GM19395 (cell line): Measurements from ENCODE around the gene NOXA1.
"Not testable (repeated sequence)": the region's sequence is repeated elsewhere in the genome, so short reads cannot be mapped to it uniquely, and the experiment has no call there.

Source experiments
- ATAC-seq: cut with Tn5 transposase; IDR thresholded peaks from one replicate; pipeline ENCODE4 v1.9.1; 2021; ENCODE audit warnings: mild to moderate bottlenecking, moderate library complexity; ENCODE audit not compliant: unreplicated experiment

Gene NOXA1

DNA sequence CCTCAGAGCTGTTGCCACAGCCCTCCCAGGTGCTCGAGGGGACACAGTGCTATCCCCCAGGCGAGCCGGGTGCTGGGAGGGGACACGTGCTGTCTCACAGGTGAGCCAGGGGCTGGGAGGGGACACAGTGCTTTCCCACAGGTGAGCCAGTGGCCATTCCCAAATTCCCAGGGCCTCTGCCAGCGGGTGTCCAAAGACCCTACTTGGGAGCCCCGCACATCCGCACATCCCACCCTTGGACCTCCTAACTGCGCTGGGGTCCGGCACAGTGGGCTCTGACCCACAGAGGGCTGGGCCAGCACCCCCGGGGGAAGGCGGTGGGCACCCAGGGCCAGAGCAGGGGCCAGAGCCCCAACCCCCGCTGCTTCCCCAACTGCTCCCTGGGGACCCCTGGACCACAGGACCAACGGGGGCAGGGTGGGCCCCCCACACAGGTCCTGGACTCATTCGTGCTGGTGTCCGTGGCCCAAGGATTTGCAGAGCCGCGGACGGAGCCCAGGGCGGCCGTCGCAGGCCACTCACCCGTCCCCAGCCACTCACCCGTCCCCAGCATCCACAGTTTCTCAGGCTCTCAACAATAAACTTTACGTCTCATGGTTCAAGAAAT lies 18.1 kb upstream of the NOXA1 start:
- ATAC-seq = no peak

DNA sequence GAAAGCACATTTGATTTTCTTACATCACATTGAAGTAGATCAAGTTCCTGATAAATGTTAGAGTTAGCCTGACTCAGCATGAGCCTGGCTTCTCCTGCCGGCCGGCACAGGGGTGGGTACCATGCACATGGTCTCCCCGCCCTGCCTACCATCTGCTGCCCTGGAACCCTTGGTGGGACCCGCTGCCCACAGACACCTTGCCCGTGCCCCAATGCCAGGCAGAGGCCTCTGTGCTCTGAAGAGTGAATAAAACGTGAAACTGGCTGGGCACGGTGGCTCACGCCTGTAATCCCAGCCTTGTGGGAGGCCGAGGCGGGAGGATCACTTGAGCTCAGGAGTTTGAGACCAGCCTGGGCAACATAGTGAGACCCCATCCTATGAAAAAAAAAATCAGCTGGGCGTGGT lies 17.5 kb upstream of the NOXA1 start:
- ATAC-seq = no peak

DNA sequence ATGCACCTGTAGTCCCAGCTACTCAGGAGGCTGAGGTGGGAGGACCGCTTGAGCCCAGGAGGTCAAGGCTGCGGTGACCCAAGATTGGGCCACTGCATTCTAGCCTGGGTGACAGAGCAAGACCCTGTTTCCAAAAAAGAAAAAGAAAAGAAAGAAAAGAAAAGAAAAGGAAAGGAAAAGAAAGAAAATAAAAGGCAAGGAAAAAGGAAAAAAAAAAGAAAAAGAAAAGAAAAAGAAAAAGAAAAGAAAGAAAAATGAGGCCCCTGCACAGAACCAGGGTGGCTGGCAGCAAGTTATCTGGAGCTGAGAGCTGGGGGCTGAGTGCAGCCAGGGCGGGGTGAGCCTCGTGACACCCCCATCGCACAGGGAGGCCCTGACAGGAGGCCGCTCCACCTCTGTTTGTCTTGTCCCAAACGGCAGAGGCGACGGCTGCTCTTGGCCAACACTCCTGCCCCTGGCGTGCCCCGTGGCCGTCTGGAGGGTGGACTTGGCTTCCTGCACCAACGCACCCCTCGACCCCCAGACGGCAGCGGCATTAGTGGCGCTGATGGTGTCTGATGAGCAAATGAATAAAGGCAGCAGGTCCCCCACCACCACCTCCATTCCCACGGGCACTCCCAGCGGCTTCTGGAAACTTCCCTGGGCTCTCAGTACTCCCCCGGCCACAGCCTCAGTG lies 17.0 kb upstream of the NOXA1 start:
- no peak for ATAC-seq

DNA sequence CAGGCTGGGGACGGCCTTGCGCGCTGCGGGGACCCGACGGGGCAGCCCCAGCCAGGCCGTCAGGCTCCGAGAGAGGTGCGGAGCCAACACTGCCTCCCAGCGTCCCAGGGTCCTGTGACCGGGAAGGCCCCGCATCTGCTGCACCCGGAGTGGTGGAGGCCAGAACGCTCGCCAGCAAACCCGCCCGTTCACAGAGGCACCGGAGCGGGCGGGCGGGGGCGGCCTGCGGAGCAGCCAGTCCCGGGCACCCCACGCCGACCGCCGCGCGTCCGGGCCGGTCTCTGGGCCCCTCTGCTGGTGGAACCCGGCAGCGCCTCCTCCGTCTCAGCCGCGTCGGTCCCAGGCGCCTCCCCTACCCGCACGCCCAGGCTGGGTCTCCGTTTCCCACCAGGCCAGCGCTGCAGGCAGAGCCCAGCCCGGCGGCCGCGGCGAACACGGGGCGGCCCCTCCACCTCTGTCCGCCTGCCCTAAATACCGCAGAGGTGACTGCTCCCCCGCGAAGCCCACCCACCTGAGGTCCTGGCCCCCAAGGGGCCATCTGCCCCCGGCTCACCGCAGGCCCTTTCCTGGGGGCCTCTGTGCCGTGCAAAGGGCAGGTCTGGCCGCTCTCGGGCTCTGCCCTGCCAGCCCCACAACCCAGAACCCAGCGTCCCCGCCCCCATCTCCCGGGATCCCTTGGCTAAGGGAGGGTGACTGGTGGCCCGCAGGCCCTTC lies 16.2 kb upstream of the NOXA1 start:
- no peak for ATAC-seq

DNA sequence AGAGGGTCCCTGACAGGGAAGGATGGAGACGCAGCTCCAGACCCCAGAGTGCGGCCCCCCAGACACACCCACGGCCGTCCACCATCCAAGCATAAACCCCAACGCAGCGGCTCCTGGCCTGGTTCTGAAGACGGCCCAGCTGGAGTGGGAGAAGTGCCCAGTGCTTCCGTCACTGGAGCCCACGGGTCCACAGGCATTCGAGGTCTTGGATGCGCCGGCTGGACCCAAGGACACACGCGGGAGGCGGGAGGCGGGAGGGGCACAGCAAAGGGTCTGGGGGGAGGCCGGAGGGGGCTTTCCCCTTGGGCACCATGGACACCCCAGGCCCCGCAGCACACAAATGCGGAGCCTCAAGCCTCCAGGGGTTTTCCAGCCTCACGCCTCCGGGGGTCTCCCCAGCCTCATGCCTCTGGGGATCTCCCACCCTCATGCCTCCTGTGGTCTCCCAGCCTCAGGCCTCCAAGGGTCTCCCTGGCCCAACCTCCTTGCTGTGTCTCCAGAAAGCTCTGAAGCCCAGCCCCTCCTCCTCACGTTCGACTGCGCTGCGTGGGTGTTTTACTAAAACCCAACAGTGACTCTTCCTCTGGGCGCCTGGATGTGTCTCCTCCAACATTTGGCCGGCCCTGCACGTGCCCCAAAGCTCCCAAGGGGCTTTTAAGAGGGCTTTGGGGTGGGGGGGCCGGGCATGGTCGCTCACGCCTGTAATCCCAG lies 15.4 kb upstream of the NOXA1 start:
- ATAC-seq = no peak

DNA sequence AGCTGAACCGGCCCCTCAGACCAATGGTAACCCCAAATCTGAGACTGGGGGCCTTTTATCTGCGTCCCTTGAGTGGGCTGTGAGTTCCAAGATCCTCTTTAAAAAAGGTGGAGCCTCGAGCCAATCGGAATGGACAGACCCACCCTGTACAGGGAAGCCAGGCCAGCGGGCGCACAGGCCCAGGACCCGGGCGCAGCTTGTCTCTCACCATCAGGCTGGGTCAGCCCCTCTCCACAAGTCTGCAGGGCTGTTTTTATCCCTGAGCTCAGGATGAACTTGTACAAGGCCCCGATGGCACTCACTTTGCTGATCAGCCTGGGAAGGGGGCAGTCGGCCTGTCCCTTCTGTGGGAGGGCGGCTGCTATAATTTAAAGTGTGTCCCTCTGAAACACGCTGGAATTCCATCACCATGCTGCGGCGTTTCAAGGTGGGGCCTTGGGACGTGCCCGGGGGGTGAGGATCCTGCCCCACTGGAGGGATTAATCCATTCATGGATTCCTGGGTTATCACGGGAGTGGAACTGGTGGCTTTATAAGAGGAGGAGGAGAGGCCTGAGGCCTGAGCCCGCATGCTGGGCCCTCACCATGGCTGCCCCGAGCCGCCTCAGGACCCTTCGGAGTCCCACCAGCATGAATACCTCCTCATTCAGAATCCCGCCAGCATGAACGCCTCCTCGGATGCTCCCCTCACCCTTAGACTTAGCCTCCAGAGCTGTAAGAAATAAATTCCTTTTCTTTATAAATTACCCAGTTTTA lies 14.4 kb upstream of the NOXA1 start:
- ATAC-seq = no peak

DNA sequence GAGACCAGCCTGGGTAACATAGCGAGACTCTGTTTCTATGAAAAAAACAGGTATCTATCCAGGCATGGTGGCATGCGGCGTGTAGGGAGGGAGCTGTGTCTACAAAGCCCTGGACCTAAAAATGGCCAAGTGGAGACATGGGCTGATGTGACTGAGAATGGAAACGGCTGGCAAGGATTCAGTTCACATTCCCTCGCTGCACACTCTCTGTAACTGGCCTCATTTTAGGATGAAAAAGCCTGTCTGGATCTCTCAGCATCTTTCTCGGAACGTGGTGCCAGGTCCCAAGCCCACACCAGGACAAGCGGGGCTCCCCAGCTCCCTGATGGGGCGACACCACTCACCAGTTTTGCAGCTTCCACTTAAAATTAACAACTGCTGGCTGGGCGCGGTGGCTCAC lies 13.7 kb upstream of the NOXA1 start:
- no peak for ATAC-seq

DNA sequence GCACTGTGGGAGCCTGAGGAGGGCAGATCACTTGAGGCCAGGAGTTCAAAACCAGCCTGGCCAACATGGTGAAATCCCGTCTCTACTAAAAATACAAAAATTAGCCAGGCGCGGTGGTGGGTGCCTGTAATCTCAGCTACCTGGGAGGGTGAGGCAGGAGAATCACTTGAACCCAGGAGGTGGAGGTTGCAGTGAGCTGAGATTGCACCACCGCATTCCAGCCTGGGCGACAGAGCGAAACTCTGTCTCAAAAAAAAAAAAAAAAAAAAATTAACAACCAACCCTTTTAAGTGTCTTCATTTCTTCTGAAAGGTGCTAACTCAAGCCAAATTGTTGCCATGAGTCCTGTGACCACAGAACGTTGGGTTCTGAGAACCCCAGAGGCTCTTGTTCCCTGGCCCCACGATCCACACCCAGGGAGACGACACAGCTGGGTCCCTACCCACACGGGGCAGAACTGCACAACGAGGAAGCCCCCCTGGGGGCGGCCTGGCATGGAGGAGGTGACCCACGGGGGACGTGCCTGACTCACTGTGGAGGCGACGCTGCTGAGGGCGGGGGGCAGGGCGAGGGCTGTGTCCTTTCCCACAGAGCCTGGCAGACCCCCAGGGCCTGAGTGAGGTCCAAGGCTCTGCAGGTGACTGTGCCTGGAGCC lies 12.8 kb upstream of the NOXA1 start:
- not testable (repeated sequence) for ATAC-seq

DNA sequence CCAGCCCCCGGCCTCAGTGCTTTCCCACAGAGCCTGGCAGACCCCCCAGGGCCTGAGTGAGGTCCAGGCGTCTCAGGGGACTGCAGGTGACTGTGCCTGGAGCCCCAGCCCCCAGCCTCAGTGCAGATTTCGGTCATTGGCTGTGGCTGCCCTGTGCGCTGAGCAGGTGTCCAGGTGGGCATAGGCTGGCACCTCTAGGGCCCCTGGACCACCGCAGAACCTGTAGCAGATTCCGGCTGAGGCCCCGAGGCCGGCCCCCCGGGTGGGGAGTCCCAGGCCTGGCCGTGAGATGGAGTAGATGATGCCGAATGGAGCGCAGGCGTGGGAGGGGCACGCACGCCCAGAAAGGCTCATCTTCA lies 12.3 kb upstream of the NOXA1 start:
- no peak for ATAC-seq

DNA sequence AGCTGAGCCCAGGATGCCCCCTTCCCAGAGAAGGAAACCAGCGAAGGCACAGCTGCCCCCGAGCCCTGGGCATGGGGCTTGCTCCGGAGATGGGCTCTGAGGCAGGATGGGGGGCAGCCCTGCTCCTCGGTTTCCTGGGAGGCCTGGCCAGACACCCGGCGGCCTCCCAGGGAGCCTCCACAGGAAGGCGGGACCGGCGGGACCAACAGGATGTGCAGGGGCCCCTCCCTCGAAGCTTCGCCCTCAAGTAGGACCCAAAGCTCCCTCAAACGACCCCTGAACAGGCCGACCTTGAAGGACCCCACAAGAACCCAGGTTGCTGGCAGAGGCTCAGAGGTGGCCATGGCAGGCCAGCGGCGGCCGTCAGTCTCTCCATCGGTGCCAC lies 11.9 kb upstream of the NOXA1 start:
- ATAC-seq = no peak

DNA sequence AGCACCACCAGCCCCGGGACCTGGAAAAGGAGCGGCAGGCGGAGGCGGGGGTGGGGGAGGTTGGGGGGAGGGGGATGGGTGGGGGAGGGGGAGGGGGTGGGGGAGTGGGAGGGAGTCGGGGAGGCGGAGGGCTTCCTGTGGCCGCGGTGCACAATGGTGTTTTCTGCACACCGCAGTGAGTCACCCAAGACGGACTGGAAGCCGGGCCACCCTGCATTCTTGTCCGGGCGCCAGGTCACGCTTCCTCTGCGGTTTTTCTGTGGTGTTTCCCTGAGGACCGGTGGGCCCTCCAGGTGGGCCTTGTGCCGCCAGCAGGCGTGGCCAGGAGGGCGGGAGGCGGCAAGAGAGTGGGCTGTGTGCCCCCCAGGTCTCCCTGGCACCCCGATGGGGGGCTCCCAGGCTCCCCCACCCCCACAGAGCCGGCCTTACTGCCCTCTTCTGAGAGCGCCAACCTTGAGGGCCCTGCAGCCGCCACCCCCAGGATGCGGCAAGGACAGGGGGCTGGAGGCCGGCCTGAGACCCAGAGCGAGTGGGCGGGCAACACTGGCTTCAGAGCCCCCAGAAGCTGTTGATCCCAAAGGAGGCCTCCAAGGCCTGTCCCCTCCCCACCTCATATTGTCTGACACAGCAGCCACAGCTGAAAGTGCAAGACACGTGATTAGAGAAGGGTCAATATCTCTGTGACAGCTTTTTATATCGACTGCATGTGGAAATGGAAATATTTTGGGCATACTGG lies 11.4 kb upstream of the NOXA1 start:
- ATAC-seq = peak; percentile 63

DNA sequence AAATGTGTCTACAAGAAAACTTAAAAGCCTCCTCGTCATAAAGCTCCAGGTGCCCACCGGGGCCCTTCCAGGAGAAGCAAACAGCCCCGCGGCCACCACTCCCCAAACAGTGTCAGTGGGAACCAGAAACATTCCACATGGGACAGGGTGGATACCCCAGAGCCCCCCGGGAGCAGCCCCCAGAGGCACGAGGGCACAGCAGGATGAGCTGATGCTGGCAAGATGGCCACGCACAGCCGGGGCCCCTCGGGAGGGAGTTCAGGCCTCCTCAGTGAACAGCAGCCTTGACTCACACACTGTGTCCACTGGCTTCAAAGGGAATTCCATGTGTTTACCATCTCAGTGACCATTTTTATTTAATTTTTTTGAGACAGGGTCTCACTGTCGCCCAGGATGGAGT lies 10.8 kb upstream of the NOXA1 start:
- ATAC-seq = no peak

DNA sequence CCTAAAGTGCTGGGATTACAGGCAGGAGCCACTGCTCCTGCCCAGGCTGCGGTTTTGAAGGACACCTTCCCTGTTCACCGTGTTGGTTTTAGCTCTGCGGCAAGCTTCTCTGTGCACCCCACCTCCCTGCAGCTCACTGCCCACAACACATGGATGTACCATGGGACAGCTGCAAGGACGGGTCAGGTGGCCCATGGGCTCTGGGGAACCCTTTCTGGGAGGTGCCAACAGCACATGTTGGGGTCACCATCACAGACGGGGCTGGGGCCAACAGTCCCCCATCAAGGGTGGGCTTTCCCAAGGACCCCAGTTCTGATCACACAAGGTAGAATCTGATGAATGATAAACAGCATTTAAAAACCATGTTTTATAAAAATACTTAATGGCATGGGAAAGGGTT lies 7.7 kb upstream of the NOXA1 start:
- ATAC-seq = no peak

DNA sequence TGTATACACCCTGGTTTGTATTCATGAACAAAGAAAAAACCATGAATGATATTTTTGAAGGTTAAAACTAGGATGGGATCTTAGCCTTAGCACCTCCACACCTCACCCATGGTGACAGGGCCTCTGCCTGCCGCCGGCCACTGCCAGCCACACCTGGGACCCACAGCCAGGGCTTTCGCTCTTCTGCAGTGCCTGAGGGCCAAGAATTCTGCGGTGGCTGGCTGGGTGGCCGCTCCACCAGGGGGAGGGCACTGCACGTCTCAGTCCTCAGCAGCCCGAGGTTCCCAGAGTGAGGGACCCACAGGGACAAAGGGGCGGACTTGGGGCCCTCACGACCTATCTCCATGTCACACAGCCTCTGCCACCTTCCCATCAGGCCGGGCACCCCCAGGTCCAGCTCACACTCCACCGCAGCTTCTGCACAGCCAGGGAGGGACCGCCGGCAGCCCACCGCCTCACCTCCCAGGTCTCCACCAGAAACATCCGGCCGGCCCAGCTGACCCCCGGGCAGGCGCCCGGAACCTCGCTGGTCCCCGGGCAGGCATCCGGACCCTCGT lies 7.1 kb upstream of the NOXA1 start:
- no peak for ATAC-seq

DNA sequence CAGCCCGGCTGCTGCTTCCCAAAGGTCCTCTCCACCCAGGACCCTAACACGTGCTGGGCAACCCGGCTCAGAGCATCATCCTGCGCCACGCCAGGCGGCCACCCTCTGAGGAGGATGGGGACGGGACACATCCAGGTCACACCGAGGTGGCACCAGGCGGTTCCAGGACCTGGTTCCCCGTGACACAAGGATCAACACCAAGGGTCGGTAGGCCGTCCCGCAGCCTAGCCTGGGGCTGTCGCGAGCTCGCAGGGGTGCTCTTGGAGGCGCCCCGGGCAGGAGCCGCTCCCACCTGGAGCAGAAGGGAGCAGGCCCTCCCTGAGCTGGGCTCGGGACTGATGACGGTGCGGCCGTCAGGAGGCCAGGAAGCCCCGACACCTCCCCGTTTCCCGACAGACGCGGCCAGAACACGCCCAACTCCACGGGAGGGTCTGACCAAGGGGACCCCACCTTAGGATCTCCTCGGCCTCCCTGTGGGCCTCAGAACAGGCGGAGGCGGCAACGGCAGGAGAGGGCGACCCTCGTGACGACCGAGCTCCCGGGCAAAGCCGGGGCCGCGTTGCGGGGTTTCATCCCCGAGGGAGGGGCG lies 6.5 kb upstream of the NOXA1 start:
- ATAC-seq = no peak

DNA sequence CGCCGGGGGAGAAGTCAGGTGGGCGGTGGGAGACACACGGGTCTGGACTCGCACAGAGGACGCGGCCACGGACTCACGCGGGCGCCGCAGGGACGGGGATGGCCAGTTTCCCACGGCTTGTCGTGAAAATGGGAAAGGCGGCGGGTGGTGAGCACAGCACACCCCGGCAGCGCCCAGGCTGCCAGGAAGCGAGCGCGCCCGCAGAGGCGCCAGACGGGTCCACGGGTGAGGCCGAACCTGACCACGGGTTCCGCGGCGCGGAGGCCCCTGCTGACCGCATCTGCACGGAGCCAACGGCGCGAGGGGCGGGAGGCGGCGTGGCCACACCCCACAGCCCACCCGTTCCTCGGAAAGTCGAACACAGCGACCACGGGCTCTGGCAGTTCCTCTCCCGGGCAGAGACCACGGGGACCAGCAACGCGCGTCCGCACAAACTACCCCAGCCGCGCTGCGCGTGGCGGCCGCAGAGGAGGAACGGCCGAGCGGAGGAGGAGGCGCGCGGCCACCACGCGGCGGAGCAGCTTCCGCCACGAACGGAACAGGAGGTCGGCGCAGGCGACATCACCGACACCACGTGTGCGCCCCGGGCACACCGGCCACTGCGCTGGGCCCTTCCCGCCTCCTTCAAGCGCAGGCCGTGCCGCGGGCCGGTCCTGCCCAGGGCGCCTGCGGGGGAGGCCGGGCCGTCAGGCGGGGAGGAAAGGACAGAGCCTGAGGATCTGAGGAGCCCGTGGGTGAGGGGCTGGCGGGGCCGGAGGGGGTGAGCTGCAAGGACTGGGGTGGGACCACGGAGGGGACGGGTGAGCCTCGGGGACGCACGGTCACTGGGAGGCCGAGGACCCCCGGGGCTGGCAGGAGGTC lies 5.8 kb upstream of the NOXA1 start:
- no peak for ATAC-seq

DNA sequence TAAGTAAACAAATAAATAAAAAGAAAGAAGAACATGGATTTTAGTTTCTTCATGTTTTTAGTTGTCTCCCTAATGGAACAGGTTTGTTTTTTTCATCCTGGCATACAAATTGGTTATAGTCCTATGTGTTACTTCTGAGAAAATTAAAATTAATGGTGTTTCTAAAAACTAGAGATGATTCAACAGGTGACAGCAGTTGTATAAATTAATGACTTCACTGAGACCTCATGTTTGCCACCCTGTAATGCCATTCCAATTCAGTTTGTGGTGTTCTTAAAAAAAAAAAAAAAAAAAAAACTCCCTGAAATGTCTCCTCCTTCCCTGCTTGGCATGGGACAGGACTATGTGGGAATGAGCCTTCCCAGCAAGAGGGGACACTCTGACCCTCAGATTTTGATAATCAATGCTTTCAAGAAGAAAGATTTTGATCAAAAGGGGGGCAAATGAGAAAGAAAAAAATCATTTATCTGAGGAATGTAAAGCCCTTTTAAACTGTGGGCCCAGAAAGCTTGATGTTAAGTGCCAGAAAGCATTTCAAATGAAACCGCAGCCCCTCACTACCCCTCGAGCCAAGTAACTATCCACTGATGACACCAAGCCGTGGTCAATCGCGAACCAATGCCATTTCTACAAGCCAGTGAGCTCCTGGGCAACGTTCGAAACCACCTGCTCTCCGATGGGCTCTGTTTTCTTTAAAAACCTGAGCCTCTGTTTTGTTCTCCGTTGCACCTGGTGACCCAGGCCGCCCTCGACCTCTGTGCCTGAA lies 1.2 kb upstream of the NOXA1 start:
- ATAC-seq = peak; percentile 4
